Left cardiac atrium (tissue), 4 donors: ENCODE results near the gene MADD. TPM values are rescaled to one million over a fixed set of nuclear protein-coding genes. Genes with fewer than 3 reads are reported as not detected.

ENCODE experiments used
- ATAC-seq, 2 donors: fragments of 200-7000 bp; cut with Tn5 transposase; one replicate each; pipeline ENCODE4 v1.9.1; 2020; ENCODE audit warnings: mild to moderate bottlenecking in 2 of 2, moderate library complexity in 2 of 2
- DNase-seq: peaks from one replicate; pipeline ENCODE4 v3.0.0-alpha.2; 2020
- intact Hi-C, 2 donors: fragments of 100-400 bp; cut with DNase I; formaldehyde crosslinking; loops; one replicate each; pipeline versions ENCODE4 v1.14.1 to v1.15.1; 2022 to 2023
- total RNA-seq, 2 donors: library from RNA; stranded (reverse); fragmentation: NEBNext Ultra II Directional; extraction: Animal tissue kit (Norgen Biotek cat#: 25700); gene quantifications; one replicate each; pipeline ENCODE4 v1.2.1, GENCODE V29; 2021
- donor health status: DM: no; HTN: yes; CAD: no.
- donor health status: DM: no; HTN: yes; CAD: no; lungs with severe emphysema.
- donor health status: DM: yes; HTN: yes; CAD: no.
- donor health status: Dilated cardiomyopathy.

MADD gene
- total RNA-seq, 2 donors from 2014 or later: 29.5 to 37.0 TPM

GRCh38 chr11:47248664-47249377 is 21.1 kb upstream of the MADD start, which contains the start of gene ACP2:
Gene ACP2, minus strand, starts transcription at chr11:47248814. Its CDS starts 25 bp downstream, at chr11:47248789.
- intact Hi-C loops: no loop called here
- DNase-seq (peak; percentile 91), ATAC-seq (peak; percentile 95 to 96)

GRCh38 chr11:47249378-47249715 is 20.6 kb upstream of the MADD start:
- ATAC-seq (no peak), DNase-seq (no peak)
- intact Hi-C loops: no loop called here

GRCh38 chr11:47251751-47252150 is 18.2 kb upstream of the MADD start:
- ATAC-seq (no peak), DNase-seq (no peak)
- intact Hi-C loops: no loop called here

- ATAC-seq: no peak
- intact Hi-C loops: no loop called here
- DNase-seq: no peak
Measured at GRCh38 chr11:47253660-47254059, 16.3 kb upstream of the MADD start.

GRCh38 chr11:47254386-47254785 is 15.5 kb upstream of the MADD start:
- ATAC-seq (peak in 1 of 2 donors; percentile 14), DNase-seq (peak; percentile 24)
- intact Hi-C loops: no loop called here

GRCh38 chr11:47256374-47256773 is 13.6 kb upstream of the MADD start:
- ATAC-seq (no peak), DNase-seq (peak; percentile 8)
- intact Hi-C loops: loop anchor here (5.0 kb wide), 2 partner anchors 69 to 79 kb away; partner anchors contain the start of genes ARFGAP2 (in 1 of the 2) and PACSIN3 (in 1 of the 2)

GRCh38 chr11:47257177-47257516 is 12.8 kb upstream of the MADD start:
- intact Hi-C loops: loop anchor here (5.0 kb wide), 2 partner anchors 70 to 80 kb away; partner anchors contain the start of genes ARFGAP2 (in 1 of the 2) and PACSIN3 (in 1 of the 2)
- no peak for DNase-seq
- ATAC-seq: no peak

GRCh38 chr11:47257517-47258316 is 12.2 kb upstream of the MADD start, which contains the start of gene NR1H3:
Gene NR1H3, plus strand, starts transcription at chr11:47257996. Its CDS starts 1,221 bp downstream, at chr11:47259217.
- intact Hi-C loops: loop anchor here (1.0 to 5.0 kb wide), 3 partner anchors 70 to 98 kb away; partner anchors contain the start of genes ARFGAP2 (in 1 of the 2) and PACSIN3 (in 1 of the 2)
- ATAC-seq (peak; percentile 79), DNase-seq (peak; percentile 86)

GRCh38 chr11:47258317-47258902 is 11.5 kb upstream of the MADD start:
- DNase-seq (no peak), ATAC-seq (no peak)
- intact Hi-C loops: loop anchor here (1.0 to 5.0 kb wide), 3 partner anchors 71 to 97 kb away; partner anchors contain the start of genes ARFGAP2 (in 1 of the 2) and PACSIN3 (in 1 of the 2)

GRCh38 chr11:47259232-47259977 is 10.5 kb upstream of the MADD start:
- peak in 1 of 2 donors; percentile 30 for ATAC-seq
- intact Hi-C loops: loop anchor here (5.0 kb wide), 2 partner anchors 72 to 82 kb away; partner anchors contain the start of genes ARFGAP2 (in 1 of the 2) and PACSIN3 (in 1 of the 2)
- DNase-seq: no peak

GRCh38 chr11:47260366-47260765 is 9.6 kb upstream of the MADD start:
- intact Hi-C loops: loop anchor here in 1 of 2 donors (10.0 kb wide), 1 partner anchor 94 kb away; the partner anchor contains the start of gene MYBPC3
- DNase-seq (no peak), ATAC-seq (no peak)

GRCh38 chr11:47261291-47261800 is 8.6 kb upstream of the MADD start:
- ATAC-seq: no peak
- intact Hi-C loops: loop anchor here in 1 of 2 donors (10.0 kb wide), 1 partner anchor 93 kb away; the partner anchor contains the start of gene MYBPC3
- no peak for DNase-seq

- DNase-seq: no peak
- intact Hi-C loops: loop anchor here in 1 of 2 donors (10.0 kb wide), 1 partner anchor 91 kb away; the partner anchor contains the start of gene MYBPC3
- ATAC-seq: no peak
Measured at GRCh38 chr11:47264119-47264518, 5.8 kb upstream of the MADD start.

- intact Hi-C loops: loop anchor here in 1 of 2 donors (10.0 kb wide), 1 partner anchor 90 kb away; the partner anchor contains the start of gene MYBPC3
- no peak for DNase-seq
- no peak for ATAC-seq
Measured at GRCh38 chr11:47264521-47264920, 5.4 kb upstream of the MADD start.

GRCh38 chr11:47267876-47268275 is 2.1 kb upstream of the MADD start:
- no peak for DNase-seq
- no peak for ATAC-seq
- intact Hi-C loops: loop anchor here in 1 of 2 donors (10.0 kb wide), 1 partner anchor 87 kb away; the partner anchor contains the start of gene MYBPC3

GRCh38 chr11:47268448-47269001 is 1.4 kb upstream of the MADD start:
- DNase-seq (no peak), ATAC-seq (no peak)
- intact Hi-C loops: loop anchor here in 1 of 2 donors (10.0 kb wide), 1 partner anchor 86 kb away; the partner anchor contains the start of gene MYBPC3

GRCh38 chr11:47269002-47269828 is 718 bp upstream of the MADD start:
- DNase-seq (peak; percentile 93), ATAC-seq (peak; percentile 93 to 94)
- intact Hi-C loops: loop anchor here in 1 of 2 donors (10.0 kb wide), 1 partner anchor 86 kb away; the partner anchor contains the start of gene MYBPC3
